ENCODE measurements around the gene CAPN14. TPM values are rescaled to one million over a fixed set of nuclear protein-coding genes. Genes with fewer than 3 reads are reported as not detected.

CAPN14 gene
- total RNA-seq, 1 donor from 2014 or later = 10.3 TPM

DNA sequence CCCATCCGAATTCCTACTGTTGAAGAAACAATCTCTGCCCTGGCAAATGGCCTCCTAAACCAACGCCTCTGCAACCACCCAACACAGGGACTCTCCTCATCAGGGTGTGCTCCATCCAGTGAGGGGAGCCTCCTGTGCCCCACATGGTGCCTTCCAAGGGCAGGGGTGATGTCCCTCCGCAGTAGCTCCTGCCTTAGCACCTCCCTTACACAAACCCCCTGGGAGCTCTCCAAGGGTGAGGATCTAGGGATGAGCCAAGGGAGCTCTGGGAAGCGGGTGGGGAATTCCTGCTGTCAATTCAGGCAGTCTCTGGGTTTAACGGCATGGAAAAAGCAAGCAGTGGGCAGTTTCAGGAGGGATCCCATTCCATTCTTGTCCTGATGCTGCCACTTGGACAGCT lies 82.8 kb downstream of the CAPN14 start:
- H3K27me3 ChIP-seq (ENCODE audit: control insufficient read depth, insufficient read depth, low read length) = no peaks in the 10 kb centered on the region
- H3K4me3 ChIP-seq (ENCODE audit: low read depth, low read length) = no peak overlapping the region
- FAIRE-seq = no peak
- DNase-seq (ENCODE audit: low read depth) = no peak
- no peaks in the 10 kb centered on the region for H3K36me3 ChIP-seq (ENCODE audit: control insufficient read depth, insufficient read depth, low read length)
- TF ChIP-seq, protein P1, sequence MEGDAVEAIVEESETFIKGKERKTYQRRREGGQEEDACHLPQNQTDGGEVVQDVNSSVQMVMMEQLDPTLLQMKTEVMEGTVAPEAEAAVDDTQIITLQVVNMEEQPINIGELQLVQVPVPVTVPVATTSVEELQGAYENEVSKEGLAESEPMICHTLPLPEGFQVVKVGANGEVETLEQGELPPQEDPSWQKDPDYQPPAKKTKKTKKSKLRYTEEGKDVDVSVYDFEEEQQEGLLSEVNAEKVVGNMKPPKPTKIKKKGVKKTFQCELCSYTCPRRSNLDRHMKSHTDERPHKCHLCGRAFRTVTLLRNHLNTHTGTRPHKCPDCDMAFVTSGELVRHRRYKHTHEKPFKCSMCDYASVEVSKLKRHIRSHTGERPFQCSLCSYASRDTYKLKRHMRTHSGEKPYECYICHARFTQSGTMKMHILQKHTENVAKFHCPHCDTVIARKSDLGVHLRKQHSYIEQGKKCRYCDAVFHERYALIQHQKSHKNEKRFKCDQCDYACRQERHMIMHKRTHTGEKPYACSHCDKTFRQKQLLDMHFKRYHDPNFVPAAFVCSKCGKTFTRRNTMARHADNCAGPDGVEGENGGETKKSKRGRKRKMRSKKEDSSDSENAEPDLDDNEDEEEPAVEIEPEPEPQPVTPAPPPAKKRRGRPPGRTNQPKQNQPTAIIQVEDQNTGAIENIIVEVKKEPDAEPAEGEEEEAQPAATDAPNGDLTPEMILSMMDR (IDR thresholded peaks at IDR 0.05; ENCODE audit: insufficient read depth, low read length, severe bottlenecking) = no peak

GRCh38 chr2:31132786-31133185 lies 84.5 kb downstream of the CAPN14 start:
- no peaks in the 10 kb centered on the region for H3K36me3 ChIP-seq (ENCODE audit: control insufficient read depth, insufficient read depth, low read length)
- DNase-seq (ENCODE audit: low read depth) = no peak
- no peak overlapping the region for H3K4me3 ChIP-seq (ENCODE audit: low read depth, low read length)
- FAIRE-seq = no peak
- TF ChIP-seq, protein P1 (IDR thresholded peaks at IDR 0.05; ENCODE audit: insufficient read depth, low read length, severe bottlenecking) = no peak
- no peaks in the 10 kb centered on the region for H3K27me3 ChIP-seq (ENCODE audit: control insufficient read depth, insufficient read depth, low read length)

GRCh38 chr2:31131871-31132270 lies 85.4 kb downstream of the CAPN14 start:
- TF ChIP-seq, protein P1 (IDR thresholded peaks at IDR 0.05; ENCODE audit: insufficient read depth, low read length, severe bottlenecking) = no peak
- no peak for FAIRE-seq
- no peak overlapping the region for H3K4me3 ChIP-seq (ENCODE audit: low read depth, low read length)

DNA sequence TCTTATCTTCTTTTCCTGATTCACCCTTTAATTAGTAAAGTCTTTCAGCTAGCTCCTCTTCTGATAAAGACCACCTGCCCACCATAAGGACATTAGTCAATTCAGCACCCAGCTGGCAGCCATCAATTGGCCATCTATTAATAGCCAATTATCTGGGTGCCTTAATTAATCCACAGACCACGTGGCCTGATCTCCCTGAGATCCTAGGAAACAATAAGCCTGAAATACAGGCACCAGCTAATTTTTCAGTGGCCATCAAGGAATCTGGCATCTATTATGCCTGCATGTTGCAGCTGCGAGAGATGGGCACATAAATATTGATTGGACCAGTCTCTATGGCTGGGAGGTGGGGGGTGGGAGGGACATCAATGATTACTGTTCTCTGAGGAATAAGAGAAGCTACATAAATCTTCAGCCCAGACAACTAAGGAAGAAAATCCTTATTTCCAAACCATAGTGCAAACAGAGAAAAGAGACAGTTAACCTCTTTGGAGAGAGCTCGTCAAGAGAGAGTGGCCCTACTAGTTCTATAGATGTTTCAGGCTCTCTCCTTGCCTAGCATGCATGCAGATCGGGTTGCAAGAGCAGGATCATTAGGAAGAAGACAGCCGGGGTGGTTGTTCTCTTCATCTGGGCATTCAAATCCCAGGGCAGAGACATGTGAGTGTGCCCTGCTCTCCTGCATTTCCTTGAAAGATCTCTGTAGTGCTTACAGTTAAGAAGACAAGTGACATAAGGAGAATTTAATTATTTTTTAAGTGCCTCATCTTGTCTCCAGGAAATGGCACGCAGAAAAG lies 87.7 kb downstream of the CAPN14 start:
- TF ChIP-seq, protein P1 (IDR thresholded peaks at IDR 0.05; ENCODE audit: insufficient read depth, low read length, severe bottlenecking) = no peak
- FAIRE-seq = no peak
- Histone ChIP-seq H3K36me3 (ENCODE audit: control insufficient read depth, insufficient read depth, low read length) (no peaks in the 10 kb centered on the region), H3K27me3 (ENCODE audit: control insufficient read depth, insufficient read depth, low read length) (no peaks in the 10 kb centered on the region), H3K4me3 (ENCODE audit: low read depth, low read length) (no peak overlapping the region)
- DNase-seq (ENCODE audit: low read depth) = no peak

More at GRCh38 chr2:31131871-31132270, 85.4 kb downstream of the CAPN14 start:
- DNase-seq (ENCODE audit: low read depth) = no peak
- Histone ChIP-seq H3K27me3 (ENCODE audit: control insufficient read depth, insufficient read depth, low read length) (no peaks in the 10 kb centered on the region), H3K36me3 (ENCODE audit: control insufficient read depth, insufficient read depth, low read length) (no peaks in the 10 kb centered on the region)

DNA sequence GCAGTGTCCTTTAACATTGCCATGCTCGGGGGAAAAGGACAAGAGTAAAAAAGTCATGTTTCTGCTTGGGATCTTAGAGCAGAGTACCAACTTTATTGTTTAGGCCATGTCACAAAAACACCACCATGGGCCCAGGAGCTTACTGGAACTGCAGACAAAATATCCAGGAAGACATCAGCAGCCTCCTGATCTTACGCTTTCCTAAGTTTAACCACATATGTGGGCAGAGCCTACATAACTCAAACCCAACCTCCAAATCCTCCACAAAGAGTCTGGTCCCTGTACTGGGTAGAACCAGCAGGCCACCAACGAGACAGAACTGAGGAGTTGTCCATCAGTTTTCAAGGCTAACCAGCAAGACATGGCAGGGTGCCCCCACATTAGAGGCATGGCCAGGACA lies 89.4 kb downstream of the CAPN14 start:
- no peak for FAIRE-seq
- Histone ChIP-seq H3K27me3 (ENCODE audit: control insufficient read depth, insufficient read depth, low read length) (no peaks in the 10 kb centered on the region), H3K4me3 (ENCODE audit: low read depth, low read length) (no peak overlapping the region), H3K36me3 (ENCODE audit: control insufficient read depth, insufficient read depth, low read length) (no peaks in the 10 kb centered on the region)
- no peak for DNase-seq (ENCODE audit: low read depth)
- TF ChIP-seq, protein P1 (IDR thresholded peaks at IDR 0.05; ENCODE audit: insufficient read depth, low read length, severe bottlenecking) = no peak
